Stimulated activated CD8-positive, alpha-beta memory T cell treated with anti-CD3 and anti-CD28 coated beads, Interleukin-7, amount 100 ng/mL, for 4 hours (primary cell): ENCODE measurements around the gene MAPK14.
"Not testable (repeated sequence)": the region's sequence is repeated elsewhere in the genome, so short reads cannot be mapped to it uniquely, and the experiment has no call there.

Source experiments
- DNase-seq, 2 donors: peaks; one replicate each; pipeline ENCODE4 v3.0.0-alpha.2; 2020; ENCODE audit warnings: low read depth in 2 of 2

The MAPK14 gene

DNA sequence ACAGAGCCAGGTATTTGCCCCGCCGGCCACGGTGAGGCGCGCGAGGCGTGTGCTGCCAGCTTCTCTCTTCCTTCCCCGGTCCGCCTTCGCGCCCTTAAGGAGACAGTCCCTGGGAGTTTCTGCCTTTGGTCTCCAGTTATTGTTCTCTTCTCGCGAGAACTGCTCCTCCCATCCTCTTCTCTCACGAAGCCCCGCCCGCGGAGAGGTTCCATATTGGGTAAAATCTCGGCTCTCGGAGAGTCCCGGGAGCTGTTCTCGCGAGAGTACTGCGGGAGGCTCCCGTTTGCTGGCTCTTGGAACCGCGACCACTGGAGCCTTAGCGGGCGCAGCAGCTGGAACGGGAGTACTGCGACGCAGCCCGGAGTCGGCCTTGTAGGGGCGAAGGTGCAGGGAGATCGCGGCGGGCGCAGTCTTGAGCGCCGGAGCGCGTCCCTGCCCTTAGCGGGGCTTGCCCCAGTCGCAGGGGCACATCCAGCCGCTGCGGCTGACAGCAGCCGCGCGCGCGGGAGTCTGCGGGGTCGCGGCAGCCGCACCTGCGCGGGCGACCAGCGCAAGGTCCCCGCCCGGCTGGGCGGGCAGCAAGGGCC, at the start of gene MAPK14:
Gene MAPK14, plus strand, starts transcription at position 308 of the 587 bp plus-strand sequence. CDS start 350 bp downstream, outside the sequence.
- DNase-seq: peak; percentile 95 to 99

DNA sequence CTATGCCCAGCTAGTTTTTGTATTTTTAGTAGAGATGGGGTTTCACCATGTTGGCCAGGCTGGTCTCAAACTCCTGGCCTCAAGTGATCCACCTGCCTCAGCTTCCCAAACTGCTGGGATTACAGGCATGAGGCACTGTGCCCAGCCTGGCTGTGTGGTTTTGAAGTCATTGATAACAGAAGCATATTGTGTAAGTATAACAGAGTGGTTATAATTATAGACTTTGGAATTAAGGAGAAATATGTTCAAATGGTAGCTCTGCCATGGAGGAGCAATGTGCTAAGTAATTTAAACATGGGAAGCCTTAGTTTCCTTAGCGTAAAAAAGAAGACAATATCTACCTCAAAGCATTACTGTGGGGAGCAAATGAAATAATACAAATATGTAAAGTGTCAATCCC, 47.5 kb upstream of the MAPK14 start:
- DNase-seq: not testable (repeated sequence)

DNA sequence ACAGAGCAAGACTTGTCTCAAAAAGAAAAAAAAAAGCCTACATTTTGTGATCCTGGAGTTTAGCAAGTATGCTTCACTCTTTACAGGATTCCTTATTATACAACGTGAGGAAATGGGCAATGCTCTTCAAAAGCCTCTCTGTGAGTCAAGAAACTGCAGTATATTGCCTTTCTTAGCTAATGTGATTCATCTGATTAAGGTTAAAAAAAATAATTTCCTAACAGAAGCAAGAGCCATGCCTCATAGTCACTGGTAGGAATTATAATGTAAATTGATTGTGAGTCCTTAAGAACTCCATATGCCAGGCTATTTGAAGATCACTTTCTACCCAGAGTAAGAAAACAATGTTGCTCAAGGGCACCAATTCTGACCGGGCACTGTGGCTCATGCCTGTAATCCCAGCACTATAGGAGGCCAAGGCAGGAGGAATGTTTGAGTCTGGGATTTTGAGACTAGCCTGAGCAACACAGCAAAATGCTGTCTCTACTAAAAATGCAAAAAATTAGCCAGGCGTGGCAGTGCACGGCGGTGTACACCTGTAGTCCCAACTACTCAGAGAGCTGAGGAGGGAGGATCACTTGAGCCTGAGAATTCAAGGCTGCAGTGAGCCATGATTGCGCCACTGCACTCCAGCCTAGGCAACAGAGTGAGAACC, 46.5 kb upstream of the MAPK14 start:
- no peak for DNase-seq

DNA sequence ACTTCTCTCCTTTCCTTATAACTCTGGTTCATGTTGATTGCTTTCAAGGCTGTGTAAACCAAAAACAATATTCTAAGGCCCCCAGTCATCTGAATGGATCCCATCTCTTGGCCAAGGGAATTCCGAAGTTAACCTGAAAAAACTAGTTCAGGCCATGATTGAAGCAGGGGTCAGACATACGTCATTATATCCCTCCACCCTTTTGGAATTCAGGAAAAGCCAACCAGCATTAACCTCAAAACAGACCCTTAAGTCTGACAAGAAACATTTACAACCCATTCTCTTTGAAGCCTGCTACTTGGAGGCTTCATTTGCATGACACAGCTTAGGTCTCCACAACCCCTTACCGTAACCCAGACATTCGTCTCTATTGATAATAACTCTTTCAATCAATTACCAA, 42.9 kb upstream of the MAPK14 start:
- no peak for DNase-seq

DNA sequence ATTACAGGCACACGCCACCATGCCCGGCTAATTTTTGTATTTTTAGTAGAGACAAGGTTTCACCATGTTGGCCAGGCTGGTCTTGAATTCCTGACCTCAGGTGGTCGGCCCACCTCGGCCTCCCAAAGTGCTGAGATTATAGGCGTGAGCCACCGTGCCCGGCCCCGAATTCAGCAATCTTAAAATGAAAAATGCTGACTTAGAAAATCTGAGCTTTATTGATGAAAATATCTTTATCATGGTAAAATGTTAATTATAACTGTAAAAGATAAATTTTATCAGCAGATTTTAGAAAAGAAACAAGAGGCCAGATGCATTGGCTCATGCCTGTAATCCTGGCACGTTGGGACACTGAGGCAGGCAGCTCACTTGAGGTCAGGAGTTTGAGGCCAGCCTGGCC, 39.6 kb upstream of the MAPK14 start:
- not testable (repeated sequence) for DNase-seq

DNA sequence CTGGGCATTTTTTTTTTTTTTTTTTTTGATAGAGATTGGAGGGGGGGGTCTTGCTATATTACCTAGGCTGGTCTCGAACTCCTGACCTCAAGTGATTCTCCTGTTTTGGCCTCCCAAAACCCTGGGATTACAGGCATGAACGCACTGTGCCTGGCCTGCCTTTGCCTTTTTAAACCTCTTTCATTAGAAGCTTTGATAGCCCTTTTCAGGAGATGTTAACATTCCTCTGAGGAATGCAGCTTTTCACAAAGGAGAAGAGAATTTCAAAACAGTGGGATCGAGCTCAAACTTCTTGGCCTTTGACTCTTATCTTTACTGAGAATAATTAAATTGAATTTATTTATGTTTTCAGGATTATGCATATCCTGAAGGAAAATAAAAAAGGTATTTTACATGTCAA, 34.5 kb upstream of the MAPK14 start:
- no peak for DNase-seq

DNA sequence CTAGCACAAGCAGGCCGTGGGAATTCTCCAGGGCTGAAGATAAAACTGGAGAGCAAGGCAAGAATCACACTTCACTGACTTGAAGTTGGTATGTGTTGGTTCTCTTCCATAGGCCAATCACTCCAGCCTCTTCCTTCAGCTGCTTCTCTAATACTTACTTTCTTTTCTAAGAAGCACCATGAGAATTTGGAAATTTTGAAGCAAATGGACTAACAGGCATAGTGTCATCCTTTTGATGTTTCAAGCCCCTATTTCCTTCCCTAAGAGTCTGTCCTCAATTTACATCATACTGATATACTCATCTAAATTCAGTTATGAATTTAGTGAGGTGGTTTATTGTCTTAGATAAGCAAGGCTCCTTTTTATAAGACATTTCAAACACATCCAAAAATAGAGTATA, 27.2 kb upstream of the MAPK14 start:
- DNase-seq: no peak

DNA sequence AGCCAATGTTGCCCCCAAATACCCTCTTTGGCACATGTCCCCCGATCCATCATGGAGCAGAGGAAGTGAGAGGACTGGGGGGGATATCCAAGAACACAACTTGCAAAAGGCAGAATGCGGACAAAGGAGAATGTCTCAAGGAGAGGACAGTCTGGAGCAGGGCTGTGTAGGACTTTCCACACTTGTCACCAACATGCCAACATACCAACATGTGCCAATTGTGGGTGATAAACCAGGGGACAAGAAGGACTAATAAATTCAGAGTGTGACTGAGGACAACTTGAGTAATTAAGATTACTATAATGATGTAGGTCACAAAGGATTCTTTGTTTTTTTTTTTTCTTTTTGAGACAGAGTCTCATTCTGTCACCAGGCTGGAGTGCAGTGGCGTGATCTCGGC, 11.9 kb upstream of the MAPK14 start:
- no peak for DNase-seq

DNA sequence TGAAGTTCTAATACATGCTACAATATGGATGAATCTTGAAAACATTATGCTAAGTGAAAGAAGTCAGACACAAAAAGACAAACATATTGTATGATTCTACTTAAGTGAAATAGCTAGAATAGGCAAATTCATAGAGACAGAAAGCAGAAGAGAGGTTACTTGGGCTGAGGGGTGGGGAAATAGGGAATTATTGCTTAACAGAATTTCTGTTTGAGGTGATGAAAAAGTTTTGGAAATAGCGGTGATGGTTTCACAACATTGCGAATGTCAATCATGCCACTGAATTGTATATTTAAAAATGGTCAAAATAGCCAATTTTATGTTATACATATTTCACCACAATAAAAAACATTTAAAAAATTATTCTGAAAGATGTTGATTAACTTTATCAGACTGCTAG, 9.3 kb upstream of the MAPK14 start:
- DNase-seq: no peak

DNA sequence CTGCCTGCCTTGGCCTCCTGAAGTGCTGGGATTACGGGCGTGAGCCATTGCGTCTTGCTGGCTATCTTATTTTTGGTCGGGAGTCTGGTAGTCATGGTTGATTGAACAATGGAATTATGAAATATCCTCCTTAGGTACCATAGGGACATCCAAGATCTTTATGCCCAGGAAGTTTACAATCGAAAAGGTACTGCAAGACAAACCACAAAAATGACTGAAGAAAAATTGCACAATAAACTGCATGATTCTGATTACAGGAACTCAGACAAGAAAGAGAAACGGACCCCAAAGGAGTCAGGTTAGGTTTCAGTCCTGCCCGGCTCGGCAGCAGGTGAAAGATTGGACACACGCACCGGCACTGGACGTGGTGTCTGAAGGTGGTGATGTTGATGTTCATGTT, 8.4 kb upstream of the MAPK14 start:
- DNase-seq: no peak

DNA sequence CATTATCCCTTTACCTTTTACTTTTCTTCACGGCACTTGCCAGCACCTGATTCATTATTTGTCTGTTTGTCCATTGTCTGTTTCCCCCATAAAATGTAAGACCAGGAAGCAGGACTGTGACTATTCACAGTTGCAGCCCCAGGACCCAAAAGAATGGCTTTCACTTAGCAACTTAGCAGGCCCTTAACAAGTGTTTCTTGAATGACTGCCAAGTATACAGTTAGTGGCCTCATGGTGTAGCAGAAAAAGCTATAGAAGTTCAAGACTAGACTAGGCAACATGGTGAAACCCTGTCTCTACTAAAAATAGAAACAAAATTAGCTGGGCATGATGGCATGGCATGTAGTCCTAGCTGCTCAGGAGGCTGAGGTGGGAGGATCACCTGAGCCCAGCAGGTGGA, 7.5 kb upstream of the MAPK14 start:
- no peak for DNase-seq

DNA sequence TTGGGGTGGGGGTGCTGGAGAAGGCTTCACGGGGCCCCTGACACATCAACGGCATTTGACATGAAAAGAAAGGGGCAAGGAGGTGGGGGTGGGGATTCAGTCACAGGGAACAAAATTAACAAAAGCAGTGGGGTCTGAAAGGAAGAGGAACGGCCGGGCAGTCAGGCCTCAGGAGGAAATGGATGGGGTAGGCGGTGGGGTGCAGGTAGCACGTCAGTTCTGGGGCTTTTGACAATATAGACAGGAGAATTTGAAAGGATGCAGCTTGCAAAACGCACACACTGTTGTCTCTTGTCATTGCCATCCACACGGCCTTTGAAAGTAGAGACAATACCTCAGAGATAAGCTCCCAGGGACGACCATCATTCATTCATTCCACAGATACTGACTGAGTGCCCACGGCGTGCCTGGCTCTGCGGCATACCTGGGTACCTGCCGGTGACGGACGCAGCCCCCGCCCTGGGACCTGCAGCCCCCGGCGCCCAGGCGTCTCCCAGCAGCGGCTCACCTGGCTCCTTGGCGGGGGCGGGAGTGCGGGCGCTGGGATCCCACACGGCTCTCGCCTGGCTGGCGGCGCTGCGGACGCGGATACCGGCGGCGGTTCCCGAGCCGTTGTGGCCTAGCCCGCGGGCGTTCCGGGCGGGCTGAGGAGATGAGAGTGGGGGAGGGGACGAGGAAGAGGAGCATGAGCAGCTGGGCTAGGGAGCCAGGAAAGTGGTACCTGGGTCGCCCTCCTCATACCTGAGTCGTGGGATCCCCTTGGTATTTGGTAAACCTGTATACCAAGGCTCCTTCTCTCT, 3.4 kb upstream of the MAPK14 start, which contains the start of gene SLC26A8:
Gene SLC26A8, minus strand, starts transcription at position 646 of the 800 bp plus-strand sequence. CDS start 4,934 bp downstream, outside the sequence.
- DNase-seq: no peak

DNA sequence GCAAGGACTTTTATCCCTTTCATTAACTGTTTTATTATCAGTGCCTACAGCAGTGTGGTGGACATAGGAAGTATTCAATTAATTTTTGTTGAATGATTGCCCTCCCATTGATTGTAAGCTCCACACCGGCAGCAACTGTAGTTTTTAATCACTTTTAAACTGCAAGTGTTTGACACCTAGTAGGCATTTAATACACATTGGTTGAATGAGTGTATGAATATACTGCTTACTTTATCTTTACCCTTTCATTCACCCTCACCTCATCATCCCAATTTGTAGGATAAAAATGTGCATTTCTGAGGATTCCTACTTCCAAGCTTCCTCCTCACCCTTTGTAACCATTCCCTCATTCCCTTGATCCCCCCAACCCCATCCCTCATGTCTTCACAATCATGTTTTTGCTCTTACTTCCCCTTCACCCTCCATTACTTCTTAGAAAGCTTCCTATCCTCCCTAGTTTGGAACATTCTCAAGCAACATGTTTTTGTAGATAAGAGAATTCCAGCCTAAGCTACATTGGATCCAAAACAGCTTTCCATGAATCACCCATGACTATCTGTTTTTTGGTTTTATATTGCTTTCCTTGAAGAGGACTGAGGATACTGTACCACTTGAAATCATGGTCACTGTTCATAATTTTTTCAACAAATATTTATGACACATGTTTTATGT, 2.2 kb upstream of the MAPK14 start:
- no peak for DNase-seq

DNA sequence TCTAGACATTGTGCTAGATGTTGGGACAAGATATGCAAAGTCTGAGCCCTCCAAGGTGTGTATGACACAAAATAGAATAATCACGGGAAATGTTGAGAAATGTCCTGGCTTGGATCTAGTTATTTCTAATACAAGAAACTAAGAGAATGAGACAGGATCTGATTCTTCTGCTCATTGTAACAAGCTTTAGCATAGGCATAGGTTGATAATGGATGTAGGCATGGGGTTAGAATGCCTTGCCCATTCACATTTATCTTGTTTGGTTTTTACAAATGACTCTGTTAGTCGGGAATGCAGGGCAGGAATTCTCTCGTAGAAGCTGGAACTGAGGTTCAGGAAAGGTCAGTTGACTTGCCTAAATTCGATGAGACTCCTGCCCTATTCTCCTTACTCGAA, 1.7 kb upstream of the MAPK14 start:
- DNase-seq: no peak

DNA sequence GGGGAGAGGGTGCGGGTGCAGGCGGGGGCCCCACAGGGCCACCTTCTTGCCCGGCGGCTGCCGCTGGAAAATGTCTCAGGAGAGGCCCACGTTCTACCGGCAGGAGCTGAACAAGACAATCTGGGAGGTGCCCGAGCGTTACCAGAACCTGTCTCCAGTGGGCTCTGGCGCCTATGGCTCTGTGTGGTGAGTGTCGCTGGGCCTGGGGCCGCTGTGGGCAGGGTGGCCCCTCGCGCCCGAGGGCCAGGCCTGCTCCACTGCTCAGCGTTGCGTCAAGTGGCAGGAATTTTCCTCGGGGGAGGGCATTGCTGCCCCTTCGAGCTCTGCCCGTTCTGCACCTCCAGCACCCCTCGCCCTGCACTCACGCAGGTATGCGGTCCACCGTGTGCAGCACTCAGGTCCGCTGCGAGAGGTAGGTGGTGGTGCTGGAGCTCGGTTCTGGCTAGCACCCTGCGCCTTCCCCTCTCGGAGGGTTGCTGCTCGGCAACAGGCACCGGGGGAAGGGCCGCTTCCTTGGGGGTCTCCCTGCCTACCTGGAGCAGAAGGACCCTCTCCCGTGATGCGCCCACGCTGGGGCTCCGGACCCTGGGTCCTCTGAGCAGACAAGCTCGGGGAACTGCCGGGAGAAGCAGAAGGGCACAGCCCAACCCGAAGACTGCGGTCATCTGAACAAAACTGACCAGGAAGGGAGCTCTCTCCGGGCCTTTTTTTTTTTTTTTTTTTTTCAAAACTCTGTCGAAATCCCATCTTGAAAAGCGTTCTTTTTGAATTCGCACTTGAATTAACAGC, 674 bp downstream of the MAPK14 start:
- peak in 1 of 2 donors; percentile 6 for DNase-seq

DNA sequence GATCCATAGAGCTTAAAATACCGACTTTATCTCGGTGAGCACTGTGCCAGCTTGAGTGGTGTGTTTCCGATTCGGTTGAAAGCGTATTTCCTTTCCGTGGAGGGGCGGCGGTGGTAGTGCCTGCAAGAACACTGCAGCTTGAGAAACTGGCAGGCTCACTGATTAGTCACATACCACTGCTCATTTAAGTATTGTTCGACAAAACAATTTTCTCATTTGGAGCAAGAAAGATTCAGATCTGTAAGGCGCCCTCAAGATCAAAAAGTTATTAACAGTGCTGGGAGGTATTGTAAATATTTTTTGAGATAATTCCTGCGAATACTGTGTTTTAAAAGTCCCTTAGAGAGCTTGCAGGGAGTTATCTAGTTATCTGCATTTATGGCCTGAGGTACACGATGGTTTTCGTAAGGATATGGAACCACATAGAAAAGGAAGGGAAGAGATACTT, 1.3 kb downstream of the MAPK14 start:
- peak; percentile 66 to 68 for DNase-seq

DNA sequence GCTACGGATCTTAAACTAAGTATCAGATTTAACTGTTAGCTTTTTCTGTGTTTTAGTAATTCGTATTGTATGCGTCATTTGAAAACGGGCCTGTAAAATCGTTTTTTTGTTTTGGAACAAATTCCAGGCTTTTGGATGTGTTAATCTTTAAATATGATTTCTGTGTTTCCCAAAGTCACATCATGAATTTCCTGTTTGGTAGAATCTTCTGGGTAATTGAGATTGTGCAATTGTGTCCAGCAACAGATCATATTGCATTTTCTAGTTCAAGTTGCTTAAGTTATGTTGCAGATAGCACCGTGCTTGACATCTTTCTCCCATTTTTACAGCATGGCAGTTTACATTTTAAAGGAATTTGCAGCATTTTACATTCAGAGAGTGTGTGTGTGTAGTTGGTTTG, 1.9 kb downstream of the MAPK14 start:
- no peak for DNase-seq

DNA sequence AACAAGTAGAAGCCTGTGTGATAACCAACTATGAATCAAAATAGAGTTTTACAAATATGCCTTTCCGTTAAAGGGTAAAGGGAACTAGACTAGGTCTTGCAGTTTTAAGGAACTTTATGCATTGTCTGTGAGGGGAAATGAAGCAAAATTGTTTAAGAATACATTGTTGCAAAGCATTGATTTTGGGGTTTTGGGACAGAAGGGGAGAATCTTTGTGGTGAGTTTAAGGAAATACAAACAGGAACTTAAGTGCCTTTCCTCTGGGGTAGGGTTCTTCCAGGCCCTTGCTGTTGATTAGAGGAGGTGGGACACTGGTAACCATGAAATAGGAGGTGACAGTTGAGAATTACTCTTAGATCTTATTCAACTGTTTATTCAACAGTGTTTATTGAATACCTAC, 4.7 kb downstream of the MAPK14 start:
- no peak for DNase-seq

DNA sequence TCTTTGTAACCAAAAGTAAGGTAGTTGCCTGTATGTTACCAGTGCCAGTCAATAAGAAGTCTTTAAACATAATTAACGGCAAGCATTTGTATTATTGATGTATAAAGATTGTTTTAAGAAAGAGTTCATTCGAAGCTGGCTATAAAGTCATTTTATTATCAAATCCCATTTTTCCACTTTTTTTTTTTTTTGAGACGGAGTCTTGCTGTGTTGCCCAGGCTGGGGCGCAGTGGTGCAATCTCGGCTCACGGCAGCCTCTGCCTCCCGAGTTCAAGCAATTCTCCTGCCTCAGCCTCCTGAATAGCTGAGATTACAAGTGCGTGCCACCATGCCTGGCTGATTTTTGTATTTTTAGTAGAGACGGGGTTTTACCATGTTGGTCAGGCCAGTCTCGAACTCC, 5.5 kb downstream of the MAPK14 start:
- DNase-seq: not testable (repeated sequence)

DNA sequence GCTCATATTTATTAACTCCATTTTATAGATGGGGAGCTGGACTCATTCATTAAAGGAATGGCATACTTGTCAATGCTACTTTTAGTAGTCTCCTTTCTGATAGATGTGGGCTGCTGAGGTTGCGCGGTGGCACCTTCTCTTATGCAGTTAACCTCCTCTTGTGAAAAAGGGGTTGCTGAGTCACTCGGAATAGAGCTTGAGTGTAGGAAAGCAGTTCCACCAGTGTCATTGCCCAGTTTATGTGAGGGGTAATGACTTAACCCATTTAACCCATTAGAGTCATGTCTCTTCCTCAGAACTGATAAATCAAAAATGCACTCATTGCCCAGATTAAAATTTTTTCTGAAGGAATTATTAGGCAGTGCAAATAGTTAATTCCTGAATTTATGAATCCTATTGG, 6.3 kb downstream of the MAPK14 start:
- peak; percentile 32 to 37 for DNase-seq

DNA sequence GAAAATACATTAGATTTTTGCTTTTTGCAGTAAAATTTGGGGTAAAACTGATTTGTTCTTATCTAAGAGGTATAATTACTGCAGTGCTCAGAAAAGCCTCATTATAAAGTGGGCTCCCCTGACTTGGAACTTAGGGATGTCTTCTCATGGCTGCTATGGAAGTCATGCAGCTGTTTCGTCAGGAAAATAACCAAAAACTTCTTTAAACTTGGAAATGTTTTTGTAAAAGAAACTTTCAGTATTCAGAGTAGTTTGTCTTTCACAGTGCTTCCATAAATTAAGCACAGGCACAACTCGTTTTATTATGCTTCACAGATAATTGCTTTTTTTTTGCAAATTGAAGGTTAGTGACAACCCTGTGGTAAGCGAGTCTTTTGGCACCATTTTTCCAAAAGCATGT, 6.8 kb downstream of the MAPK14 start:
- DNase-seq: no peak
